MM.1S (cell line): ENCODE measurements around the gene FDX1.

Experiments
- DNase-seq: peaks from one replicate; pipeline ENCODE4 v3.0.0-alpha.2; 2015
- H2AFZ ChIP-seq: fragments of 300-600 bp; sonication (generic); 2 replicates; pipeline ENCODE4 v1.6.0; 2016; ENCODE audit warnings: antibody characterized with exemption, low read length
- H3F3A ChIP-seq: fragments of 300-600 bp; sonication (generic); 2 replicates; pipeline ENCODE4 v1.6.1; 2016; ENCODE audit warnings: mild to moderate bottlenecking, antibody characterized with exemption, low read length, moderate library complexity, mixed read lengths; ENCODE audit not compliant: insufficient read depth
- H3K27ac ChIP-seq: fragments of 300-600 bp; sonication (generic); 2 replicates; pipeline ENCODE4 v1.5.1; 2016; ENCODE audit warnings: mild to moderate bottlenecking, low read length
- H3K27me3 ChIP-seq: fragments of 300-600 bp; sonication (generic); replicated peaks from 2 replicates; pipeline ENCODE4 v1.6.0; 2016; ENCODE audit warnings: low read length; ENCODE audit not compliant: insufficient read depth
- H3K36me3 ChIP-seq: fragments of 300-600 bp; sonication (generic); replicated peaks from 2 replicates; pipeline ENCODE4 v1.6.1; 2016; ENCODE audit warnings: mild to moderate bottlenecking, low read length, mixed read lengths; ENCODE audit not compliant: insufficient read depth
- H3K4me1 ChIP-seq: fragments of 300-600 bp; sonication (generic); 2 replicates; pipeline ENCODE4 v1.6.1; 2016; ENCODE audit warnings: low read length, mixed read lengths
- H3K4me2 ChIP-seq: fragments of 300-600 bp; sonication (generic); 2 replicates; pipeline ENCODE4 v1.6.0; 2016; ENCODE audit warnings: low read depth, low read length
- H3K4me3 ChIP-seq: fragments of 300-600 bp; sonication (generic); 2 replicates; pipeline ENCODE4 v1.5.1; 2016; ENCODE audit warnings: low read length, mixed read lengths
- H3K79me2 ChIP-seq: fragments of 300-600 bp; sonication (generic); 2 replicates; pipeline ENCODE4 v1.6.1; 2016; ENCODE audit warnings: mixed run types, low read length, mixed read lengths
- H3K9ac ChIP-seq: fragments of 300-600 bp; sonication (generic); 2 replicates; pipeline ENCODE4 v1.6.1; 2016; ENCODE audit warnings: low read length, mixed read lengths
- H3K9me2 ChIP-seq: fragments of 300-600 bp; sonication (generic); replicated peaks from 2 replicates; pipeline ENCODE4 v1.6.1; 2016; ENCODE audit warnings: mild to moderate bottlenecking, low read length, mixed read lengths; ENCODE audit not compliant: insufficient read depth
- H3K9me3 ChIP-seq: fragments of 300-600 bp; sonication (generic); replicated peaks from 2 replicates; pipeline ENCODE4 v1.6.1; 2016; ENCODE audit warnings: mild to moderate bottlenecking, low read length, mixed read lengths; ENCODE audit not compliant: insufficient read depth
- H4K20me1 ChIP-seq: fragments of 300-600 bp; sonication (generic); 2 replicates; pipeline ENCODE4 v1.6.1; 2016; ENCODE audit warnings: mild to moderate bottlenecking, low read length, moderate library complexity, mixed read lengths; ENCODE audit not compliant: insufficient read depth
- CTCF ChIP-seq: fragments of 300-600 bp; sonication (generic); IDR thresholded peaks from 2 replicates; pipeline ENCODE4 v1.5.1; 2016; ENCODE audit warnings: antibody characterized with exemption, low read length, mixed read lengths
- EZH2 ChIP-seq: fragments of 300-600 bp; sonication (generic); optimal IDR thresholded peaks from 2 replicates; pipeline ENCODE3; 2017; ENCODE audit warnings: low read depth, mild to moderate bottlenecking, antibody characterized with exemption, low read length, mixed read lengths
- EZH2phosphoT487 ChIP-seq: fragments of 300-600 bp; sonication (generic); IDR thresholded peaks from 2 replicates; pipeline ENCODE4 v1.6.1; 2018; ENCODE audit warnings: antibody characterized with exemption, low read length

Gene FDX1

GRCh38 chr11:110432713-110433392 lies 3.1 kb downstream of the FDX1 start:
- Histone ChIP-seq H3K36me3 (no peaks in the 10 kb centered on the region; the same call in 1 of the 2 replicates), H3F3A (peaks cover 20% of the 10 kb centered on the region), H4K20me1 (0 out of 2 replicates have a peak, but pooled peaks cover 7% of the 10 kb centered on the region), H3K4me2 (no peak overlapping the region), H3K27me3 (no peaks in the 10 kb centered on the region), H3K9ac (no peak overlapping the region), H3K4me3 (no peak overlapping the region), H3K9me3 (no peaks in the 10 kb centered on the region), H3K9me2 (no peaks in the 10 kb centered on the region), H3K4me1 (peaks cover 11% of the 10 kb centered on the region), H3K27ac (no peak overlapping the region), H3K79me2 (peaks cover 74% of the 10 kb centered on the region), H2AFZ (no peak overlapping the region)
- DNase-seq: no peak
- no peak for TF ChIP-seq CTCF

GRCh38 chr11:110433393-110434333 lies 3.9 kb downstream of the FDX1 start:
- Histone ChIP-seq H3K4me3 (no peak overlapping the region), H3F3A (peaks cover 20% of the 10 kb centered on the region), H3K9me3 (no peaks in the 10 kb centered on the region), H3K4me2 (no peak overlapping the region), H3K27ac (no peak overlapping the region), H3K9ac (no peak overlapping the region), H3K36me3 (no peaks in the 10 kb centered on the region; the same call in 1 of the 2 replicates), H3K27me3 (no peaks in the 10 kb centered on the region), H4K20me1 (0 out of 2 replicates have a peak, but pooled peaks cover 7% of the 10 kb centered on the region), H3K79me2 (peaks cover 79% of the 10 kb centered on the region), H2AFZ (no peak overlapping the region), H3K9me2 (no peaks in the 10 kb centered on the region), H3K4me1 (peaks cover 11% of the 10 kb centered on the region)
- TF ChIP-seq CTCF: peak; percentile 56
- TF ChIP-seq EZH2phosphoT487: no peak
- no peak for TF ChIP-seq EZH2
- peak; percentile 50 for DNase-seq

- Histone ChIP-seq H2AFZ (no peak overlapping the region), H4K20me1 (0 out of 2 replicates have a peak, but pooled peaks cover 7% of the 10 kb centered on the region), H3K9me2 (no peaks in the 10 kb centered on the region), H3K4me1 (peaks cover 5% of the 10 kb centered on the region), H3K79me2 (peaks cover 94% of the 10 kb centered on the region), H3K4me3 (no peak overlapping the region), H3K9ac (no peak overlapping the region), H3K9me3 (no peaks in the 10 kb centered on the region), H3F3A (0 out of 2 replicates have a peak, but pooled peaks cover 12% of the 10 kb centered on the region), H3K36me3 (peaks cover 2% of the 10 kb centered on the region; the same call in 1 of the 2 replicates), H3K27ac (no peak overlapping the region), H3K27me3 (no peaks in the 10 kb centered on the region), H3K4me2 (no peak overlapping the region)
- no peak for TF ChIP-seq EZH2
- no peak for TF ChIP-seq EZH2phosphoT487
- peak; percentile 65 for TF ChIP-seq CTCF
- peak; percentile 62 for DNase-seq
These were observed 5.4 kb downstream of the FDX1 start for GRCh38 chr11:110434952-110435779.
